ENCODE results near the gene YTHDC2. TPM values are rescaled to one million over a fixed set of nuclear protein-coding genes. Genes with fewer than 3 reads are reported as not detected.
A peak's percentile ranks its signal among the peaks of the same experiment; 100 is the strongest.

The YTHDC2 gene
- total RNA-seq, 4 donors from 2014 or later: 11.1 to 38.9 (median 21.2) TPM

GRCh38 chr5:113505181-113505580 lies 8.3 kb upstream of the YTHDC2 start:
- no peaks in the 10 kb centered on the region for H3K9me3 ChIP-seq
- TF ChIP-seq POLR2AphosphoS5 (IDR thresholded peaks at IDR 0.05) (no peak), EP300 (IDR thresholded peaks at IDR 0.05) (no peak), CTCF (IDR thresholded peaks at IDR 0.05) (no peak), POLR2A (IDR thresholded peaks at IDR 0.05) (no peak)
- no peak overlapping the region for H3K4me3 ChIP-seq
- peaks cover 12% of the 10 kb centered on the region for H3K27me3 ChIP-seq
- H3K27ac ChIP-seq: no peak overlapping the region
- H3K36me3 ChIP-seq: no peaks in the 10 kb centered on the region
- 75 to 80% methylated on average over 5 of the region's 5 CpGs for WGBS, 2 donors (ENCODE audit: low coverage in 1 of 2)
- no peaks in the 10 kb centered on the region for H3K4me1 ChIP-seq
- no peak for ATAC-seq

- peaks cover 12% of the 10 kb centered on the region for H3K27me3 ChIP-seq
- H3K4me1 ChIP-seq: no peaks in the 10 kb centered on the region
- ATAC-seq: no peak
- no peak overlapping the region for H3K27ac ChIP-seq
- TF ChIP-seq POLR2AphosphoS5 (IDR thresholded peaks at IDR 0.05) (no peak), EP300 (IDR thresholded peaks at IDR 0.05) (no peak), POLR2A (IDR thresholded peaks at IDR 0.05) (no peak), CTCF (IDR thresholded peaks at IDR 0.05) (no peak)
- H3K9me3 ChIP-seq: no peaks in the 10 kb centered on the region
- H3K36me3 ChIP-seq: no peaks in the 10 kb centered on the region
- H3K4me3 ChIP-seq: no peak overlapping the region
Observed at GRCh38 chr5:113507601-113508000, 5.9 kb upstream of the YTHDC2 start.

DNA sequence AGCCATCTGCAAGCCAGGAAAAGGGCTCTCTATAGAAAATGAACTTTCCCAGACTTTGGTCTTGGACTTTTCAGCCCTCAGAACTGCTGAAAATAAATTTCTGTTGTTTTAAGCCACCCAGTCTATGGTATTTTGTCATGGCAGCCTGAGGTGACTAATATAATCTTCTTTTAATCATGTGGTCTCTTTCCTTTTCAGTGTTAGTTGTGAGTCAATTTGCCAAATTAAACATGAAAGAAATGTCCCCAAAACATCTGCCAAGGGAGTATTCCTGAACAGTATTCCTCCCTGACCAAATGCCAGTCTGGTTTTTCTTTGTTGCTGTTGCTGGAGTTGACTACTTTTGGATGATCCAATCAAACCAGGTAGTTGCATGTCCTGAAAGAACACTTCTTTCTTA lies 4.7 kb upstream of the YTHDC2 start:
- no peaks in the 10 kb centered on the region for H3K9me3 ChIP-seq
- peaks cover 12% of the 10 kb centered on the region for H3K27me3 ChIP-seq
- H3K36me3 ChIP-seq: no peaks in the 10 kb centered on the region
- ATAC-seq: no peak
- no peak overlapping the region for H3K27ac ChIP-seq
- TF ChIP-seq POLR2A (IDR thresholded peaks at IDR 0.05): no peak
- TF ChIP-seq CTCF (IDR thresholded peaks at IDR 0.05): no peak
- no peak for TF ChIP-seq POLR2AphosphoS5 (IDR thresholded peaks at IDR 0.05)
- TF ChIP-seq EP300 (IDR thresholded peaks at IDR 0.05): no peak
- no peak overlapping the region for H3K4me3 ChIP-seq
- peaks cover 0 to 4% (median 0%) of the 10 kb centered on the region in 3 donors for H3K4me1 ChIP-seq

- Histone ChIP-seq H3K4me3 (no peak overlapping the region), H3K27me3 (peaks cover 12% of the 10 kb centered on the region), H3K9me3 (no peaks in the 10 kb centered on the region), H3K27ac (no peak overlapping the region), H3K4me1 (peaks cover 0 to 22% (median 3%) of the 10 kb centered on the region in 3 donors), H3K36me3 (peaks cover 0 to 3% of the 10 kb centered on the region in 2 donors)
- WGBS, 2 donors (ENCODE audit: low coverage in 1 of 2): 48 to 52% methylated on average over 6 of the region's 6 CpGs
- no peak for ATAC-seq
- TF ChIP-seq POLR2A (IDR thresholded peaks at IDR 0.05): no peak
- TF ChIP-seq CTCF (IDR thresholded peaks at IDR 0.05): peak in 1 of 4 experiments; percentile 34
Observed at GRCh38 chr5:113510836-113511451, 2.5 kb upstream of the YTHDC2 start.

DNA sequence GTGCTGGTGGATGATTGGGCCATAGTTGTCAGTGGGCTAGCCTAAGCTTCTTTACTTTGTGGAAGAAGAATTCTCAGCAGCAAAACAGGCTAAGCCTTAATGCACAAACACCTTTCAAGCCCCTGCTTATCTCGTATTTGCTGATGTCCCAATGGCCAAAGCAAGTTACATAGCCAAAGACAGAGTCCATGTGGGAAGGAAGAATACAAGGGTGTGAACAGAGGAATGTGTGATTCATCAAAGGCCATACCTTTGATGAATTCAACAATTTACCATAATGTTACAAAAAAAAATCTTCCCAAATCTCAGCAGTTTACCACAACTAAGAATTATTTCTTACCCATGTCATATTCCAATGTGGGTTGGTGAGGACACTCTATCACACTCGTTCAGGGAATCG lies 1.2 kb upstream of the YTHDC2 start:
- Histone ChIP-seq H3K4me3 (no peak overlapping the region), H3K27ac (no peak overlapping the region), H3K9me3 (no peaks in the 10 kb centered on the region), H3K36me3 (peaks cover 0 to 12% of the 10 kb centered on the region in 2 donors), H3K4me1 (peaks cover 0 to 36% (median 3%) of the 10 kb centered on the region in 3 donors), H3K27me3 (peaks cover 3% of the 10 kb centered on the region)
- WGBS, 2 donors (ENCODE audit: low coverage in 1 of 2): 89 to 96% methylated on average over 2 to 3 of the region's 3 CpGs
- TF ChIP-seq POLR2AphosphoS5 (IDR thresholded peaks at IDR 0.05) (no peak), EP300 (IDR thresholded peaks at IDR 0.05) (no peak), POLR2A (IDR thresholded peaks at IDR 0.05) (no peak), CTCF (IDR thresholded peaks at IDR 0.05) (no peak)
- ATAC-seq: no peak
